HEK293 (cell line): Measurements from ENCODE around the gene HES7.

Source experiments
- CTCF ChIA-PET: fragments of 350-600 bp; formaldehyde crosslinking; extraction: SDS; loops from one replicate; lab custom pipeline; 2021; ENCODE audit warnings: antibody characterized with exemption; lab: Yijun Ruan, JAX
- POLR2A ChIA-PET: fragments of 300-600 bp; formaldehyde crosslinking; extraction: SDS; loops from one replicate; lab custom pipeline; 2020; ENCODE audit warnings: antibody characterized with exemption, inconsistent platforms; lab: Yijun Ruan, JAX
- H3K27ac ChIP-seq: fragments of 200-500 bp; sonication (Bioruptor generic); 2 replicates; pipeline ENCODE4 v1.5.1; 2014; ENCODE audit warnings: low read depth, low read length, control low read depth, inconsistent platforms; ENCODE audit errors: extremely low read depth
- H3K36me3 ChIP-seq, 2 experiments: fragments of 200-500 bp in 1 of 2; sonication (Bioruptor generic) in 1 of 2; 1 replicate in 1 of 2; 2 replicates in 1 of 2; pipeline ENCODE4 v1.5.1; 2014 to 2017; ENCODE audit warnings: inconsistent platforms in 2 of 2, low read length in 2 of 2; ENCODE audit not compliant: control insufficient read depth in 2 of 2, insufficient read depth in 1 of 2
- H3K4me1 ChIP-seq: fragments of 200-500 bp; sonication (Bioruptor generic); 2 replicates; pipeline ENCODE4 v1.5.1; 2014; ENCODE audit warnings: mild to moderate bottlenecking, low read length, inconsistent platforms; ENCODE audit not compliant: control insufficient read depth, insufficient read depth
- H3K4me3 ChIP-seq: 2 replicates; pipeline ENCODE4 v1.5.1; 2011; ENCODE audit warnings: low read depth, mild to moderate bottlenecking, control low read depth, low read length, moderate library complexity
- H3K9me3 ChIP-seq: fragments of 200-500 bp; sonication (Bioruptor generic); 2 replicates; pipeline ENCODE4 v1.5.1; 2014; ENCODE audit warnings: low read depth, low read length, inconsistent platforms; ENCODE audit not compliant: control insufficient read depth, insufficient read depth
- FEZF1 ChIP-seq: fragments of 450-650 bp; formaldehyde crosslinking; IDR thresholded peaks from 2 replicates; pipeline ENCODE4 v1.5.1; 2016; ENCODE audit warnings: missing biosample characterization, missing genetic modification characterization
- GLIS1 ChIP-seq: fragments of 450-650 bp; formaldehyde crosslinking; IDR thresholded peaks from 2 replicates; pipeline ENCODE4 v1.5.1; 2016; ENCODE audit warnings: missing biosample characterization, missing genetic modification characterization
- KLF1 ChIP-seq: fragments of 450-650 bp; formaldehyde crosslinking; IDR thresholded peaks from 2 replicates; pipeline ENCODE4 v1.5.1; 2016; ENCODE audit warnings: missing biosample characterization, missing genetic modification characterization
- KLF10 ChIP-seq: fragments of 450-650 bp; IDR thresholded peaks from 2 replicates; pipeline ENCODE4 v1.5.1; 2018; ENCODE audit warnings: missing biosample characterization, mild to moderate bottlenecking, missing genetic modification characterization
- KLF7 ChIP-seq: fragments of 450-650 bp; formaldehyde crosslinking; IDR thresholded peaks from 2 replicates; pipeline ENCODE4 v1.5.1; 2016; ENCODE audit warnings: missing biosample characterization, missing genetic modification characterization, borderline replicate concordance
- MEIS1 ChIP-seq: sonication (generic); formaldehyde crosslinking; IDR thresholded peaks from 2 replicates; pipeline ENCODE4 v1.8.1; 2022; ENCODE audit warnings: missing genetic modification reagents, mild to moderate bottlenecking, borderline replicate concordance
- MZF1 ChIP-seq: fragments of 450-650 bp; formaldehyde crosslinking; IDR thresholded peaks from 2 replicates; pipeline ENCODE4 v1.5.1; 2017; ENCODE audit warnings: missing biosample characterization, missing genetic modification characterization, borderline replicate concordance
- PRDM1 ChIP-seq: fragments of 450-650 bp; formaldehyde crosslinking; IDR thresholded peaks from 2 replicates; pipeline ENCODE4; 2016; ENCODE audit warnings: missing biosample characterization, missing genetic modification characterization
- SCRT2 ChIP-seq: fragments of 450-650 bp; formaldehyde crosslinking; IDR thresholded peaks from 2 replicates; pipeline ENCODE4 v1.5.1; 2016; ENCODE audit warnings: missing biosample characterization, missing genetic modification characterization
- YY1 ChIP-seq: fragments of 450-650 bp; formaldehyde crosslinking; IDR thresholded peaks from 2 replicates; pipeline ENCODE4 v1.5.1; 2018; ENCODE audit warnings: missing biosample characterization, missing genetic modification characterization
- ZNF133 ChIP-seq: fragments of 450-650 bp; formaldehyde crosslinking; IDR thresholded peaks from 2 replicates; pipeline ENCODE4 v1.5.1; 2016; ENCODE audit warnings: missing biosample characterization, missing genetic modification characterization
- ZNF24 ChIP-seq: fragments of 450-650 bp; formaldehyde crosslinking; IDR thresholded peaks from 2 replicates; pipeline ENCODE4 v1.5.1; 2016; ENCODE audit warnings: missing biosample characterization, missing genetic modification characterization
- ZNF266 ChIP-seq: fragments of 450-650 bp; formaldehyde crosslinking; IDR thresholded peaks from 2 replicates; pipeline ENCODE4 v1.5.1; 2016; ENCODE audit warnings: missing biosample characterization, missing genetic modification characterization, low read depth
- ZNF302 ChIP-seq: fragments of 450-650 bp; formaldehyde crosslinking; IDR thresholded peaks from 2 replicates; pipeline ENCODE4 v1.5.1; 2016; ENCODE audit warnings: missing biosample characterization, missing genetic modification characterization, low read depth
- ZNF473 ChIP-seq: fragments of 450-650 bp; formaldehyde crosslinking; IDR thresholded peaks from 2 replicates; pipeline ENCODE4 v1.5.1; 2017; ENCODE audit warnings: missing biosample characterization, missing genetic modification characterization
- ZNF623 ChIP-seq: fragments of 450-650 bp; formaldehyde crosslinking; IDR thresholded peaks from 2 replicates; pipeline ENCODE4 v1.5.1; 2016; ENCODE audit warnings: missing biosample characterization, missing genetic modification characterization
- ZNF626 ChIP-seq: fragments of 450-650 bp; sonication (Bioruptor Pico); formaldehyde crosslinking; IDR thresholded peaks from 2 replicates; pipeline ENCODE4 v1.5.1; 2018; ENCODE audit warnings: missing biosample characterization, missing genetic modification characterization, inconsistent platforms
- ZNF660 ChIP-seq: fragments of 450-650 bp; IDR thresholded peaks from 2 replicates; pipeline ENCODE4 v1.5.1; 2018; ENCODE audit warnings: missing biosample characterization, mild to moderate bottlenecking, missing genetic modification characterization
- ZNF837 ChIP-seq: fragments of 450-650 bp; formaldehyde crosslinking; IDR thresholded peaks from 2 replicates; pipeline ENCODE4 v1.5.1; 2016; ENCODE audit warnings: missing biosample characterization, missing genetic modification characterization
- ZSCAN23 ChIP-seq: fragments of 450-650 bp; formaldehyde crosslinking; IDR thresholded peaks from 2 replicates; pipeline ENCODE4 v1.5.1; 2016; ENCODE audit warnings: missing biosample characterization, missing genetic modification characterization

The HES7 gene

GRCh38 chr17:8150194-8151119, 26.6 kb upstream of the HES7 start:
- Histone ChIP-seq H3K9me3 (no peaks in the 10 kb centered on the region), H3K36me3 (peaks cover 0 to 51% of the 10 kb centered on the region in 2 experiments; a peak in 1 of 3 replicates), H3K4me3 (no peak overlapping the region), H3K27ac (no peak overlapping the region; the same call in 1 of the 2 replicates), H3K4me1 (peaks cover 20% of the 10 kb centered on the region)
- CTCF ChIA-PET: interaction anchor here (0.9 to 3.8 kb wide), 3 partner anchors 11 to 31 kb away, joined by 3 to 19 read pairs (median 13); no protein-coding TSS in a partner anchor
- TF ChIP-seq SCRT2 (peak; percentile 60), ZNF302 (tag by site-specific recombination) (no peak)
- POLR2A ChIA-PET: interaction anchor here (1.0 to 1.6 kb wide), 3 partner anchors 12 to 59 kb away, joined by 3 to 9 read pairs (median 4); no protein-coding TSS in a partner anchor

- Histone ChIP-seq H3K9me3 (no peaks in the 10 kb centered on the region), H3K27ac (no peak overlapping the region), H3K4me3 (no peak overlapping the region), H3K4me1 (peaks cover 14% of the 10 kb centered on the region), H3K36me3 (peaks cover 0 to 56% of the 10 kb centered on the region in 2 experiments; a peak in 1 of 3 replicates)
- ChIA-PET CTCF (interaction anchor here (0.6 to 3.8 kb wide), 3 partner anchors 10 to 76 kb away, joined by 4 to 19 read pairs (median 13); no protein-coding TSS in a partner anchor), POLR2A (interaction anchor here (1.6 kb wide), 1 partner anchor 12 kb away, joined by 9 read pairs; no protein-coding TSS in a partner anchor)
- TF ChIP-seq KLF10 (tag by site-specific recombination) (no peak), ZNF626 (tag by site-specific recombination) (no peak), YY1 (tag by site-specific recombination) (no peak), ZNF837 (tag by site-specific recombination) (no peak), ZSCAN23 (tag by site-specific recombination) (no peak), KLF7 (tag by site-specific recombination) (no peak), ZNF473 (no peak), MEIS1 (no peak), GLIS1 (no peak), FEZF1 (tag by site-specific recombination) (no peak), PRDM1 (tag by site-specific recombination) (no peak)
Measured at GRCh38 chr17:8149419-8150193, 25.7 kb upstream of the HES7 start.

- Histone ChIP-seq H3K27ac (no peak overlapping the region), H3K36me3 (peaks cover 0 to 66% of the 10 kb centered on the region in 2 experiments; a peak in 1 of 3 replicates)
Measured at GRCh38 chr17:8148560-8148959, 24.7 kb upstream of the HES7 start.

GRCh38 chr17:8147805-8148404, 24.0 kb upstream of the HES7 start:
- Histone ChIP-seq H3K36me3 (peaks cover 0 to 66% of the 10 kb centered on the region in 2 experiments; a peak in 1 of 3 replicates), H3K9me3 (no peaks in the 10 kb centered on the region), H3K4me1 (peaks cover under 1% of the 10 kb centered on the region; the same call in 1 of the 2 replicates), H3K4me3 (no peak overlapping the region), H3K27ac (no peak overlapping the region)
- POLR2A ChIA-PET: interaction anchor here (1.0 kb wide), 1 partner anchor 9 kb away, joined by 3 read pairs; no protein-coding TSS in a partner anchor
- CTCF ChIA-PET: interaction anchor here (0.5 to 2.8 kb wide), 4 partner anchors 13 to 114 kb away, joined by 3 to 13 read pairs (median 4); no protein-coding TSS in a partner anchor
- TF ChIP-seq MZF1 (tag by site-specific recombination): no peak
- TF ChIP-seq ZNF266 (tag by site-specific recombination): no peak
- no peak for TF ChIP-seq ZNF133 (tag by site-specific recombination)
- 0 out of 2 replicates have a peak, but pooled peaks have one; percentile 24 for TF ChIP-seq ZNF623 (tag by site-specific recombination)
- TF ChIP-seq ZNF24 (tag by site-specific recombination): no peak

More at GRCh38 chr17:8148560-8148959, 24.7 kb upstream of the HES7 start:
- CTCF ChIA-PET: interaction anchor here (0.7 to 3.8 kb wide), 4 partner anchors 9 to 111 kb away, joined by 3 to 19 read pairs (median 8); no protein-coding TSS in a partner anchor
- no peaks in the 10 kb centered on the region for H3K9me3 ChIP-seq
- TF ChIP-seq KLF1 (no peak), ZNF660 (tag by site-specific recombination) (no peak)
- no peak overlapping the region for H3K4me3 ChIP-seq
- POLR2A ChIA-PET: no interaction called here
- H3K4me1 ChIP-seq: peaks cover 7% of the 10 kb centered on the region
